Measurements from ENCODE around the gene GPC5. TPM values are rescaled to one million over a fixed set of nuclear protein-coding genes. Genes with fewer than 3 reads are reported as not detected.

GPC5 gene
- total RNA-seq, 2 experiments from 2014 or later = 0.14 TPM; not detected in 1

GRCh38 chr13:92418818-92419412 lies 1020.5 kb downstream of the GPC5 start:
- Mint-ChIP-seq H3K36me3 (no peaks in the 10 kb centered on the region), H3K27me3 (no peaks in the 10 kb centered on the region), H3K9me3 (peaks cover 4% of the 10 kb centered on the region), H3K27ac (no peak overlapping the region), H3K4me3 (no peak overlapping the region), H3K4me1 (no peaks in the 10 kb centered on the region)
- DNase-seq (no peak), ATAC-seq (ENCODE audit: low read depth) (no peak)
- POLR2A ChIA-PET = no interaction called here

GRCh38 chr13:92429231-92429630 lies 1030.8 kb downstream of the GPC5 start:
- Mint-ChIP-seq H3K36me3 (no peaks in the 10 kb centered on the region), H3K4me1 (no peaks in the 10 kb centered on the region), H3K27me3 (no peaks in the 10 kb centered on the region), H3K27ac (no peak overlapping the region), H3K9me3 (no peaks in the 10 kb centered on the region), H3K4me3 (no peak overlapping the region)
- POLR2A ChIA-PET = no interaction called here
- ATAC-seq (ENCODE audit: low read depth) (no peak), DNase-seq (no peak)

GRCh38 chr13:92433386-92433785 lies 1035.0 kb downstream of the GPC5 start:
- no peaks in the 10 kb centered on the region for H3K36me3 Mint-ChIP-seq

GRCh38 chr13:92433963-92434362 lies 1035.5 kb downstream of the GPC5 start:
- no peak overlapping the region for H3K27ac Mint-ChIP-seq
- no peak for DNase-seq
- no peak for ATAC-seq (ENCODE audit: low read depth)
- no peaks in the 10 kb centered on the region for H3K4me1 Mint-ChIP-seq
- H3K36me3 Mint-ChIP-seq = no peaks in the 10 kb centered on the region
- peaks cover 1% of the 10 kb centered on the region for H3K9me3 Mint-ChIP-seq
- no peaks in the 10 kb centered on the region for H3K27me3 Mint-ChIP-seq
- H3K4me3 Mint-ChIP-seq = no peak overlapping the region
- POLR2A ChIA-PET = no interaction called here

More at GRCh38 chr13:92433386-92433785, 1035.0 kb downstream of the GPC5 start:
- Mint-ChIP-seq H3K27me3 (no peaks in the 10 kb centered on the region), H3K4me1 (no peaks in the 10 kb centered on the region), H3K4me3 (no peak overlapping the region), H3K9me3 (peaks cover 1% of the 10 kb centered on the region), H3K27ac (no peak overlapping the region)
- DNase-seq (no peak), ATAC-seq (ENCODE audit: low read depth) (no peak)
- POLR2A ChIA-PET = no interaction called here

- Mint-ChIP-seq H3K4me3 (no peak overlapping the region), H3K27me3 (no peaks in the 10 kb centered on the region), H3K27ac (no peak overlapping the region), H3K36me3 (no peaks in the 10 kb centered on the region), H3K4me1 (no peaks in the 10 kb centered on the region), H3K9me3 (peaks cover 3% of the 10 kb centered on the region)
- POLR2A ChIA-PET = no interaction called here
- DNase-seq (no peak), ATAC-seq (ENCODE audit: low read depth) (no peak)
These were observed 1038.5 kb downstream of the GPC5 start for GRCh38 chr13:92436924-92437323.

GRCh38 chr13:92444244-92444643 lies 1045.8 kb downstream of the GPC5 start:
- DNase-seq (no peak), ATAC-seq (ENCODE audit: low read depth) (no peak)
- no peaks in the 10 kb centered on the region for H3K36me3 Mint-ChIP-seq
- H3K27ac Mint-ChIP-seq = no peak overlapping the region
- H3K4me1 Mint-ChIP-seq = no peaks in the 10 kb centered on the region
- no peaks in the 10 kb centered on the region for H3K27me3 Mint-ChIP-seq
- H3K4me3 Mint-ChIP-seq = no peak overlapping the region
- POLR2A ChIA-PET = no interaction called here
- peaks cover 2% of the 10 kb centered on the region for H3K9me3 Mint-ChIP-seq

GRCh38 chr13:92451060-92451459 lies 1052.6 kb downstream of the GPC5 start:
- POLR2A ChIA-PET = no interaction called here
- Mint-ChIP-seq H3K27ac (no peak overlapping the region), H3K36me3 (no peaks in the 10 kb centered on the region), H3K27me3 (no peaks in the 10 kb centered on the region), H3K4me1 (no peaks in the 10 kb centered on the region), H3K4me3 (no peak overlapping the region), H3K9me3 (peaks cover 4% of the 10 kb centered on the region)
- DNase-seq (no peak), ATAC-seq (ENCODE audit: low read depth) (no peak)

GRCh38 chr13:92452840-92453239 lies 1054.4 kb downstream of the GPC5 start:
- no peak overlapping the region for H3K4me3 Mint-ChIP-seq

GRCh38 chr13:92459306-92459705 lies 1060.9 kb downstream of the GPC5 start:
- Mint-ChIP-seq H3K27me3 (no peaks in the 10 kb centered on the region), H3K27ac (no peak overlapping the region), H3K9me3 (peaks cover 2% of the 10 kb centered on the region), H3K4me3 (no peak overlapping the region), H3K36me3 (no peaks in the 10 kb centered on the region), H3K4me1 (no peaks in the 10 kb centered on the region)
- POLR2A ChIA-PET = no interaction called here
- DNase-seq = no peak
- no peak for ATAC-seq (ENCODE audit: low read depth)

More at GRCh38 chr13:92452840-92453239, 1054.4 kb downstream of the GPC5 start:
- Mint-ChIP-seq H3K27ac (no peak overlapping the region), H3K4me1 (no peaks in the 10 kb centered on the region), H3K36me3 (no peaks in the 10 kb centered on the region), H3K9me3 (peaks cover 5% of the 10 kb centered on the region), H3K27me3 (no peaks in the 10 kb centered on the region)
- DNase-seq (no peak), ATAC-seq (ENCODE audit: low read depth) (no peak)
- POLR2A ChIA-PET = no interaction called here

GRCh38 chr13:92460479-92460878 lies 1062.1 kb downstream of the GPC5 start:
- Mint-ChIP-seq H3K27ac (no peak overlapping the region), H3K4me1 (no peaks in the 10 kb centered on the region), H3K36me3 (no peaks in the 10 kb centered on the region), H3K27me3 (no peaks in the 10 kb centered on the region), H3K4me3 (no peak overlapping the region), H3K9me3 (peaks cover 2% of the 10 kb centered on the region)
- no peak for DNase-seq
- ATAC-seq (ENCODE audit: low read depth) = no peak
- POLR2A ChIA-PET = no interaction called here

- no peaks in the 10 kb centered on the region for H3K27me3 Mint-ChIP-seq
- H3K9me3 Mint-ChIP-seq = no peaks in the 10 kb centered on the region
- H3K27ac Mint-ChIP-seq = no peak overlapping the region
- DNase-seq (no peak), ATAC-seq (ENCODE audit: low read depth) (no peak)
- H3K4me3 Mint-ChIP-seq = no peak overlapping the region
- H3K36me3 Mint-ChIP-seq = no peaks in the 10 kb centered on the region
- POLR2A ChIA-PET = no interaction called here
- H3K4me1 Mint-ChIP-seq = no peaks in the 10 kb centered on the region
These were observed 1063.0 kb downstream of the GPC5 start for GRCh38 chr13:92461402-92461801.

GRCh38 chr13:92461831-92462230 lies 1063.4 kb downstream of the GPC5 start:
- H3K27ac Mint-ChIP-seq = no peak overlapping the region
- no peaks in the 10 kb centered on the region for H3K36me3 Mint-ChIP-seq
- DNase-seq (no peak), ATAC-seq (ENCODE audit: low read depth) (no peak)
- H3K4me1 Mint-ChIP-seq = no peaks in the 10 kb centered on the region
- POLR2A ChIA-PET = no interaction called here
- no peaks in the 10 kb centered on the region for H3K27me3 Mint-ChIP-seq
- H3K9me3 Mint-ChIP-seq = no peaks in the 10 kb centered on the region
- H3K4me3 Mint-ChIP-seq = no peak overlapping the region

GRCh38 chr13:92463134-92463533 lies 1064.7 kb downstream of the GPC5 start:
- no peak for DNase-seq
- Mint-ChIP-seq H3K9me3 (no peaks in the 10 kb centered on the region), H3K27ac (no peak overlapping the region), H3K36me3 (no peaks in the 10 kb centered on the region), H3K4me1 (no peaks in the 10 kb centered on the region), H3K4me3 (no peak overlapping the region), H3K27me3 (no peaks in the 10 kb centered on the region)
- POLR2A ChIA-PET = no interaction called here
- ATAC-seq (ENCODE audit: low read depth) = no peak

- no peaks in the 10 kb centered on the region for H3K36me3 Mint-ChIP-seq
- no peak overlapping the region for H3K4me3 Mint-ChIP-seq
- H3K9me3 Mint-ChIP-seq = no peaks in the 10 kb centered on the region
- no peak overlapping the region for H3K27ac Mint-ChIP-seq
- H3K4me1 Mint-ChIP-seq = no peaks in the 10 kb centered on the region
- no peaks in the 10 kb centered on the region for H3K27me3 Mint-ChIP-seq
- POLR2A ChIA-PET = no interaction called here
- DNase-seq (no peak), ATAC-seq (ENCODE audit: low read depth) (no peak)
These were observed 1075.5 kb downstream of the GPC5 start for GRCh38 chr13:92473765-92474475.
